ENCODE data around the gene MACROD2. TPM values are rescaled to one million over a fixed set of nuclear protein-coding genes. Genes with fewer than 3 reads are reported as not detected.

MACROD2 gene
- total and polyA plus RNA-seq, 2 of the 4 experiments (the other 2 are of a cell fraction) = not detected

GRCh38 chr20:15026759-15027158, 1031.4 kb downstream of the MACROD2 start:
- Histone ChIP-seq H3K18ac (ENCODE audit: low read depth, low read length) (no peak overlapping the region), H2BK20ac (ENCODE audit: low read depth, low read length) (no peak overlapping the region), H3K79me1 (ENCODE audit: low read depth in 1 of 2, low read length in 2 of 2) (no peaks in the 10 kb centered on the region), H3K4me1 (ENCODE audit: control insufficient read depth, insufficient read depth, low read length) (no peaks in the 10 kb centered on the region), H3K9me3 (ENCODE audit: control insufficient read depth, insufficient read depth, low read length) (peaks cover 21% of the 10 kb centered on the region), H3K36me3 (ENCODE audit: control insufficient read depth, insufficient read depth, low read length) (no peaks in the 10 kb centered on the region), H2BK120ac (ENCODE audit: low read depth, low read length) (no peak overlapping the region), H4K20me1 (ENCODE audit: insufficient read depth, low read length) (no peaks in the 10 kb centered on the region), H2BK15ac (ENCODE audit: low read depth, low read length) (no peak overlapping the region), H3K27me3 (ENCODE audit: control insufficient read depth, insufficient read depth, low read length) (no peaks in the 10 kb centered on the region), H3K27ac (ENCODE audit: insufficient read depth, low read length) (no peak overlapping the region), H4K91ac (ENCODE audit: insufficient read depth, low read depth, low read length) (no peak overlapping the region), H4K8ac (ENCODE audit: low read depth in 2 of 2, low read length in 2 of 2) (no peak overlapping the region), H3K14ac (replicated peaks; ENCODE audit: low read depth, low read length) (no peak overlapping the region), H3K4ac (ENCODE audit: low read depth, low read length) (no peak overlapping the region), H2AK5ac (ENCODE audit: low read depth, low read length) (no peak overlapping the region), H3K9me1 (ENCODE audit: insufficient read depth, low read length) (no peaks in the 10 kb centered on the region), H2BK5ac (ENCODE audit: low read depth, low read length, poor library complexity, severe bottlenecking) (no peak overlapping the region), H3K56ac (ENCODE audit: extremely low read depth, insufficient read depth, low read length) (no peak overlapping the region), H4K5ac (ENCODE audit: low read depth, low read length) (no peak overlapping the region), H3K4me3 (ENCODE audit: insufficient read depth, low read depth, low read length) (no peak overlapping the region), H2AFZ (replicated peaks; ENCODE audit: low read length, poor library complexity) (no peak overlapping the region), H2AK9ac (replicated peaks; ENCODE audit: low read depth, low read length, poor library complexity) (no peak overlapping the region), H3K9ac (ENCODE audit: low read depth, low read length) (no peak overlapping the region), H3K23ac (ENCODE audit: low read depth, low read length) (no peak overlapping the region), H3K4me2 (ENCODE audit: low read depth, low read length) (no peak overlapping the region)
- no TSS peak for BruUV-seq (replicated peaks)
- no peak for TF ChIP-seq CEBPB (IDR thresholded peaks at IDR 0.05; ENCODE audit: low read depth, low read length)
- TF ChIP-seq USF2 (IDR thresholded peaks at IDR 0.05; ENCODE audit: low read depth, low read length) = no peak
- TF ChIP-seq MAZ (IDR thresholded peaks at IDR 0.05; ENCODE audit: borderline replicate concordance, low read depth, low read length) = no peak
- TF ChIP-seq MAFK (IDR thresholded peaks at IDR 0.05; ENCODE audit: low read depth, low read length) = no peak
- no peak for TF ChIP-seq BHLHE40 (IDR thresholded peaks at IDR 0.05; ENCODE audit: low read depth, low read length)
- TF ChIP-seq ELK1 (IDR thresholded peaks at IDR 0.05; ENCODE audit: borderline replicate concordance, low read depth, low read length) = no peak
- no peak for TF ChIP-seq CTCF (conservative IDR thresholded peaks at IDR 0.05; ENCODE audit: low read depth, low read length)
- no peak for TF ChIP-seq FOS (IDR thresholded peaks at IDR 0.05; ENCODE audit: low read depth, low read length)
- no peak for TF ChIP-seq RCOR1 (IDR thresholded peaks at IDR 0.05; ENCODE audit: insufficient replicate concordance, low read length)
- TF ChIP-seq POLR2A (IDR thresholded peaks at IDR 0.05; ENCODE audit: low read depth, low read length) = no peak
- no peak for TF ChIP-seq RAD21 (IDR thresholded peaks at IDR 0.05; ENCODE audit: low read length)
- no peak for TF ChIP-seq MXI1 (IDR thresholded peaks at IDR 0.05; ENCODE audit: borderline replicate concordance, low read depth, low read length)
- no peak for TF ChIP-seq RFX5 (IDR thresholded peaks at IDR 0.05; ENCODE audit: low read depth, low read length)
- no peak for TF ChIP-seq CHD1 (IDR thresholded peaks at IDR 0.05; ENCODE audit: low read depth, low read length)
- TF ChIP-seq NFE2L2 (IDR thresholded peaks at IDR 0.05; ENCODE audit: low read depth, low read length) = no peak
- TF ChIP-seq SMC3 (IDR thresholded peaks at IDR 0.05; ENCODE audit: low read depth, low read length) = no peak
- POLR2A ChIA-PET (ENCODE audit: unreplicated experiment) = no interaction called here
- no peak for DNase-seq
- WGBS, 2 experiments (ENCODE audit: extremely low coverage in 2 of 2, insufficient read length in 1 of 2) = 100% methylated on average over 1 of the region's 1 CpG; no CpG with 5 or more reads in 1 of the 2 experiments
- in situ Hi-C loops (cut with MboI; ENCODE audit: low sequenced_read_pairs) (no loop called here), intact Hi-C loops (cut with micrococcal nuclease) (no loop called here), dilution Hi-C loops (cut with HindIII; ENCODE audit: low sequenced_read_pairs, unreplicated experiment) (no loop called here)
- CTCF ChIA-PET = no interaction called here
- ATAC-seq (ENCODE audit: low read depth) = no peak

Measured in IMR-90 (cell line).